Upper lobe of left lung (tissue), 4 donors: ENCODE data around the gene EMID1.

Experiments used
- EP300 ChIP-seq, 4 donors: sonication (generic); formaldehyde crosslinking; IDR thresholded peaks; one replicate each; pipeline ENCODE4 v1.5.1; 2017; ENCODE audit warnings: antibody characterized with exemption in 4 of 4, control low read depth in 2 of 4
- POLR2AphosphoS5 ChIP-seq, 2 donors: sonication (generic); formaldehyde crosslinking; IDR thresholded peaks; one replicate each; pipeline ENCODE4 v1.5.1; 2017; ENCODE audit warnings: antibody characterized with exemption in 2 of 2
- TF ChIP-seq, protein P1 (sequence below), 6 experiments: fragments of 450-650 bp in 4 of 6; fragments of 200-600 bp in 2 of 6; sonication (generic) in 2 of 6; IDR thresholded peaks; one replicate each; pipeline ENCODE4 v1.5.1; 2016 to 2019; ENCODE audit warnings: antibody characterized with exemption in 6 of 6

DNA sequence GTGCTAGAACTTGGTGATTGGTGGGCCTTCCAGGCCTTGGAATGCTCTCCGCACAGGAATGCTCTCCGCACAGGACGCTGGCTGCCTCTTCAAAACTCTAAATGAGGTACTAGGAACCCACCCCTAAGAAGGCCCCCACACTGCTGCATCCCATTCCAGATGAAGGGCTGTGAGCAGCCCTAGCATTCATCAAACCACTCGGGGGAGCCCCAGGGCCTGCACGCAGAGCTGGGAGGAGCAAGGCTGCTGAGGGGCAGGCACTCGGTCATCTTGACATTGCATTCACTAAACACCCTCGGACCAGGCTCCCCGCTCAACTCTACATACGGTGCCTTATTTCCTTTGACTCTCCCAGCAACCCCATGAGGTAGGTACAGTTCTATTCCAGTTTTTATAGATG, 49.2 kb upstream of the EMID1 start:
- TF ChIP-seq EP300 (IDR thresholded peaks at IDR 0.05), result no peak
- TF ChIP-seq, protein P1, sequence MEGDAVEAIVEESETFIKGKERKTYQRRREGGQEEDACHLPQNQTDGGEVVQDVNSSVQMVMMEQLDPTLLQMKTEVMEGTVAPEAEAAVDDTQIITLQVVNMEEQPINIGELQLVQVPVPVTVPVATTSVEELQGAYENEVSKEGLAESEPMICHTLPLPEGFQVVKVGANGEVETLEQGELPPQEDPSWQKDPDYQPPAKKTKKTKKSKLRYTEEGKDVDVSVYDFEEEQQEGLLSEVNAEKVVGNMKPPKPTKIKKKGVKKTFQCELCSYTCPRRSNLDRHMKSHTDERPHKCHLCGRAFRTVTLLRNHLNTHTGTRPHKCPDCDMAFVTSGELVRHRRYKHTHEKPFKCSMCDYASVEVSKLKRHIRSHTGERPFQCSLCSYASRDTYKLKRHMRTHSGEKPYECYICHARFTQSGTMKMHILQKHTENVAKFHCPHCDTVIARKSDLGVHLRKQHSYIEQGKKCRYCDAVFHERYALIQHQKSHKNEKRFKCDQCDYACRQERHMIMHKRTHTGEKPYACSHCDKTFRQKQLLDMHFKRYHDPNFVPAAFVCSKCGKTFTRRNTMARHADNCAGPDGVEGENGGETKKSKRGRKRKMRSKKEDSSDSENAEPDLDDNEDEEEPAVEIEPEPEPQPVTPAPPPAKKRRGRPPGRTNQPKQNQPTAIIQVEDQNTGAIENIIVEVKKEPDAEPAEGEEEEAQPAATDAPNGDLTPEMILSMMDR (IDR thresholded peaks at IDR 0.05), result no peak
- no peak for TF ChIP-seq POLR2AphosphoS5 (IDR thresholded peaks at IDR 0.05)
